ENCODE results near the gene BGN.

Gene BGN

DNA sequence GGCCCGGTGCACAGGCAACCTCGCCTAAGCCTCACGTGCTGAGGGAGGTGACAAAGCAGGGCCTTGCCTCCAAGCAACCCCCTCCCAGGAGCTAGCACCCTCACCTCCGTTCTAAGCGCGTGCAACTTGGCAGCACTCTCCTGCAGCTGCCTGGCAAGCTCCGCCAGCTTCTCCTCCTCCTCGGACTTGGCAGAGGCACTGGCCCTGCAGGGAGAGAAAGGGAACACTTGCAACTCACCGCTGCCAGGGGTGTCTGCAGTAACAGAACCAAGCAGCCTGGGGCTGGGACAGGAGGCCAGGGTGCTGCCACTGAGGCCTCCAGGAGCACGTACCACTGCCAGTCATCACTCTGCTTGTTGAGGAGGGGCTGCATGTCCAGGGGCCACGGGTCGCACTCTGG, 38.6 kb upstream of the BGN start:
- ATAC-seq = no peak
- TF ChIP-seq ZNF565 (CRISPR knock-in tag; conservative IDR thresholded peaks at IDR 0.05; ENCODE audit: low read depth) (no peak), ARNTL (CRISPR knock-in tag; IDR thresholded peaks at IDR 0.05; ENCODE audit: borderline replicate concordance, low read depth) (no peak), CSDC2 (CRISPR knock-in tag; IDR thresholded peaks at IDR 0.05) (no peak), ZNF8 (CRISPR knock-in tag; IDR thresholded peaks at IDR 0.05) (no peak), POU6F1 (CRISPR knock-in tag; IDR thresholded peaks at IDR 0.05; ENCODE audit: borderline replicate concordance, low read depth) (no peak)
- TF ChIP-seq, protein P1, sequence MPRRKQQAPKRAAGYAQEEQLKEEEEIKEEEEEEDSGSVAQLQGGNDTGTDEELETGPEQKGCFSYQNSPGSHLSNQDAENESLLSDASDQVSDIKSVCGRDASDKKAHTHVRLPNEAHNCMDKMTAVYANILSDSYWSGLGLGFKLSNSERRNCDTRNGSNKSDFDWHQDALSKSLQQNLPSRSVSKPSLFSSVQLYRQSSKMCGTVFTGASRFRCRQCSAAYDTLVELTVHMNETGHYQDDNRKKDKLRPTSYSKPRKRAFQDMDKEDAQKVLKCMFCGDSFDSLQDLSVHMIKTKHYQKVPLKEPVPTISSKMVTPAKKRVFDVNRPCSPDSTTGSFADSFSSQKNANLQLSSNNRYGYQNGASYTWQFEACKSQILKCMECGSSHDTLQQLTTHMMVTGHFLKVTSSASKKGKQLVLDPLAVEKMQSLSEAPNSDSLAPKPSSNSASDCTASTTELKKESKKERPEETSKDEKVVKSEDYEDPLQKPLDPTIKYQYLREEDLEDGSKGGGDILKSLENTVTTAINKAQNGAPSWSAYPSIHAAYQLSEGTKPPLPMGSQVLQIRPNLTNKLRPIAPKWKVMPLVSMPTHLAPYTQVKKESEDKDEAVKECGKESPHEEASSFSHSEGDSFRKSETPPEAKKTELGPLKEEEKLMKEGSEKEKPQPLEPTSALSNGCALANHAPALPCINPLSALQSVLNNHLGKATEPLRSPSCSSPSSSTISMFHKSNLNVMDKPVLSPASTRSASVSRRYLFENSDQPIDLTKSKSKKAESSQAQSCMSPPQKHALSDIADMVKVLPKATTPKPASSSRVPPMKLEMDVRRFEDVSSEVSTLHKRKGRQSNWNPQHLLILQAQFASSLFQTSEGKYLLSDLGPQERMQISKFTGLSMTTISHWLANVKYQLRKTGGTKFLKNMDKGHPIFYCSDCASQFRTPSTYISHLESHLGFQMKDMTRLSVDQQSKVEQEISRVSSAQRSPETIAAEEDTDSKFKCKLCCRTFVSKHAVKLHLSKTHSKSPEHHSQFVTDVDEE (CRISPR knock-in tag; IDR thresholded peaks at IDR 0.05) = no peak

GRCh38 chrX:153456704-153457103, 38.1 kb upstream of the BGN start:
- no peak for ATAC-seq

More at GRCh38 chrX:153456704-153457103, 38.1 kb upstream of the BGN start:
- no peak for TF ChIP-seq TCF4 (CRISPR knock-in tag; IDR thresholded peaks at IDR 0.05; ENCODE audit: borderline replicate concordance)
- no peak for TF ChIP-seq PATZ1 (CRISPR knock-in tag; IDR thresholded peaks at IDR 0.05; ENCODE audit: borderline replicate concordance)
- TF ChIP-seq TOX (CRISPR knock-in tag; IDR thresholded peaks at IDR 0.05; ENCODE audit: borderline replicate concordance) = no peak
- TF ChIP-seq, protein P1 (CRISPR knock-in tag; IDR thresholded peaks at IDR 0.05) = no peak
- no peak for TF ChIP-seq ZNF70 (CRISPR knock-in tag; IDR thresholded peaks at IDR 0.05)
- no peak for TF ChIP-seq ZNF8 (CRISPR knock-in tag; IDR thresholded peaks at IDR 0.05)
- TF ChIP-seq PPARA (CRISPR knock-in tag; IDR thresholded peaks at IDR 0.05; ENCODE audit: borderline replicate concordance) = no peak
- TF ChIP-seq ISL1 (CRISPR knock-in tag; IDR thresholded peaks at IDR 0.05) = no peak
- TF ChIP-seq ZC3H10 (CRISPR knock-in tag; IDR thresholded peaks at IDR 0.05) = no peak
- TF ChIP-seq CSRNP3 (CRISPR knock-in tag; IDR thresholded peaks at IDR 0.05) = no peak
- no peak for TF ChIP-seq CSDC2 (CRISPR knock-in tag; IDR thresholded peaks at IDR 0.05)
- no peak for TF ChIP-seq ARNTL (CRISPR knock-in tag; IDR thresholded peaks at IDR 0.05; ENCODE audit: borderline replicate concordance, low read depth)
- no peak for TF ChIP-seq ESRRG (CRISPR knock-in tag; IDR thresholded peaks at IDR 0.05)
- no peak for TF ChIP-seq POU6F1 (CRISPR knock-in tag; IDR thresholded peaks at IDR 0.05; ENCODE audit: borderline replicate concordance, low read depth)

Data from SK-N-SH treated with all-trans-retinoic acid at 6 μM for 48 hours (cell line).